Adrenal gland (tissue), 12 donors: ENCODE data around the gene PPM1M. TPM values are rescaled to one million over a fixed set of nuclear protein-coding genes. Genes with fewer than 3 reads are reported as not detected.

Source experiments
- DNase-seq, 7 donors: peaks; one replicate each; pipeline ENCODE4 v3.0.0-alpha.2; 2019 to 2020
- H3K27ac ChIP-seq, 5 donors: fragments of 200-600 bp; sonication (generic) in 4 of 5; 1 replicate in 3 of 5; 2 replicates in 2 of 5; pipeline versions ENCODE4 v1.5.1 to v1.8.0; 2016 to 2020; ENCODE audit warnings: mild to moderate bottlenecking in 1 of 5
- H3K27me3 ChIP-seq: fragments of 200-600 bp; 2 replicates; pipeline ENCODE4 v1.8.0; 2021
- H3K36me3 ChIP-seq, 2 donors: fragments of 200-600 bp; replicated peaks in 1 of 2; 1 replicate in 1 of 2; 2 replicates in 1 of 2; pipeline versions ENCODE4 v1.5.1 to v1.8.0; 2018 to 2022
- H3K4me1 ChIP-seq, 2 donors: fragments of 200-600 bp; replicated peaks in 1 of 2; 1 replicate in 1 of 2; 2 replicates in 1 of 2; pipeline versions ENCODE4 v1.5.1 to v1.8.0; 2018 to 2021
- H3K4me3 ChIP-seq, 4 donors: fragments of 200-600 bp; sonication (generic) in 3 of 4; one replicate each; pipeline ENCODE4 v1.5.1; 2016 to 2018
- H3K9me3 ChIP-seq, 3 donors: fragments of 200-600 bp; sonication (generic) in 1 of 3; replicated peaks in 1 of 3; 1 replicate in 2 of 3; 2 replicates in 1 of 3; pipeline versions ENCODE4 v1.5.1 to v1.8.0; 2016 to 2021
- CTCF ChIP-seq, 6 experiments: fragments of 450-650 bp in 4 of 6; fragments of 200-600 bp in 2 of 6; sonication (generic) in 1 of 6; IDR thresholded peaks; 1 replicate in 5 of 6; 2 replicates in 1 of 6; pipeline versions ENCODE4 v1.5.1 to v1.8.0; 2016 to 2021; ENCODE audit warnings: antibody characterized with exemption in 6 of 6, mild to moderate bottlenecking in 2 of 6, moderate library complexity in 1 of 6
- POLR2A ChIP-seq, 2 donors: fragments of 450-650 bp; IDR thresholded peaks; one replicate each; pipeline ENCODE4 v1.6.1; 2017; ENCODE audit warnings: antibody characterized with exemption in 2 of 2, mild to moderate bottlenecking in 2 of 2, moderate library complexity in 1 of 2
- WGBS, 4 donors: extraction: QIAGEN DNeasy Blood & Tissue Kit in 2 of 4; methylation state at CpG; one replicate each; pipeline versions ENCODE4 v1.1.5 to v1.1.7; 2013 to 2017; 5-methylcytosine and 5-hydroxymethylcytosine counted together
- intact Hi-C, 2 donors: fragments of 100-400 bp; cut with DNase I; formaldehyde crosslinking; loops; one replicate each; pipeline versions ENCODE4 v1.14.1 to v1.15.0; 2022 to 2023
- polyA plus RNA-seq, 3 donors: library from polyadenylated mRNA; stranded (reverse); fragments of 200-250 nt in 2 of 3; fragments of 350-450 nt in 1 of 3; fragmentation: Illumina TruSeq in 1 of 3; extraction: RNeasy Lipid Tissue Mini Kit (QIAGEN cat#74804) in 1 of 3; gene quantifications; one replicate each; pipeline ENCODE4 v1.2.3, GENCODE V29; 2013 to 2014
- total RNA-seq, 9 donors: library from RNA; depleted of rRNA in 4 of 9; stranded (reverse); fragments of >200 nt in 4 of 9; fragments of 120-200 nt in 1 of 9; fragmentation: NEBNext Ultra II Directional in 1 of 9; extraction: Animal tissue kit (Norgen Biotek cat#: 25700) in 1 of 9; gene quantifications; one replicate each; pipeline versions ENCODE4 v1.1.0 to v1.2.4, GENCODE V29; 2013 to 2023
- donor health status: healthy with polysubstance abuse.
- donor health status: Bipolar disorder and iron deficiency.
- donor health status: DM: yes; HTN: yes; CAD: no.
- donor health status: DM: no; HTN: no; CAD: no.
- donor health status: DM: no; HTN: no; CAD: no.
- donor health status: DM: yes; HTN: yes; CAD: no.

PPM1M gene
- total and polyA plus RNA-seq, 12 donors = 3.2 to 29.8 (median 21.7) TPM

GRCh38 chr3:52228266-52228665, 17.3 kb upstream of the PPM1M start:
- no peaks in the 10 kb centered on the region for H3K4me1 ChIP-seq
- no peak overlapping the region for H3K27ac ChIP-seq
- H3K36me3 ChIP-seq = peaks cover 0 to 43% of the 10 kb centered on the region in 2 donors
- no peaks in the 10 kb centered on the region for H3K9me3 ChIP-seq
- 84 to 93% (median 90%) methylated on average over 10 of the region's 10 CpGs for WGBS, 4 donors
- no peak for TF ChIP-seq POLR2A (IDR thresholded peaks at IDR 0.05)
- no peak for TF ChIP-seq CTCF (IDR thresholded peaks at IDR 0.05)
- no peak for DNase-seq
- H3K4me3 ChIP-seq = no peak overlapping the region
- intact Hi-C loops = no loop called here
- H3K27me3 ChIP-seq = no peaks in the 10 kb centered on the region

GRCh38 chr3:52228751-52229291, 16.7 kb upstream of the PPM1M start:
- WGBS, 4 donors = 89 to 93% (median 91%) methylated on average over 6 to 21 of the region's 21 CpGs
- intact Hi-C loops = no loop called here
- no peak for DNase-seq
- Histone ChIP-seq H3K27me3 (no peaks in the 10 kb centered on the region), H3K9me3 (no peaks in the 10 kb centered on the region), H3K27ac (no peak overlapping the region), H3K4me1 (no peaks in the 10 kb centered on the region), H3K4me3 (no peak overlapping the region), H3K36me3 (peaks cover 0 to 45% of the 10 kb centered on the region in 2 donors)
- TF ChIP-seq POLR2A (IDR thresholded peaks at IDR 0.05) (no peak), CTCF (IDR thresholded peaks at IDR 0.05) (no peak)

GRCh38 chr3:52229656-52230055, 15.9 kb upstream of the PPM1M start:
- Histone ChIP-seq H3K4me1 (no peaks in the 10 kb centered on the region), H3K36me3 (peaks cover 0 to 53% of the 10 kb centered on the region in 2 donors), H3K9me3 (no peaks in the 10 kb centered on the region), H3K27ac (no peak overlapping the region), H3K4me3 (no peak overlapping the region), H3K27me3 (no peaks in the 10 kb centered on the region)
- intact Hi-C loops = loop anchor here in 1 of 2 donors (5.0 kb wide), 1 partner anchor 113 kb away; no protein-coding TSS in a partner anchor
- 93 to 97% (median 95%) methylated on average over 8 to 13 of the region's 13 CpGs for whole genome bisulfite sequencing, 4 donors
- TF ChIP-seq CTCF (IDR thresholded peaks at IDR 0.05) = no peak
- no peak for TF ChIP-seq POLR2A (IDR thresholded peaks at IDR 0.05)
- no peak for DNase-seq

GRCh38 chr3:52230461-52230860, 15.1 kb upstream of the PPM1M start:
- intact Hi-C loops = loop anchor here in 1 of 2 donors (5.0 kb wide), 1 partner anchor 112 kb away; no protein-coding TSS in a partner anchor
- DNase-seq = no peak
- Histone ChIP-seq H3K27ac (no peak overlapping the region), H3K27me3 (no peaks in the 10 kb centered on the region), H3K4me3 (no peak overlapping the region), H3K9me3 (no peaks in the 10 kb centered on the region), H3K4me1 (no peaks in the 10 kb centered on the region), H3K36me3 (peaks cover 0 to 55% of the 10 kb centered on the region in 2 donors)
- WGBS, 4 donors = 88 to 99% (median 94%) methylated on average over 6 of the region's 6 CpGs
- TF ChIP-seq POLR2A (IDR thresholded peaks at IDR 0.05) (no peak), CTCF (IDR thresholded peaks at IDR 0.05) (no peak)
